Measurements from ENCODE around the gene PIM3. TPM values are rescaled to one million over a fixed set of nuclear protein-coding genes. Genes with fewer than 3 reads are reported as not detected.

Gene PIM3
- total and polyA plus RNA-seq, 2 of the 8 experiments (the other 6 are each of a cell fraction or from before 2014, with no cell fraction given), result 22.6 to 30.0 TPM

DNA sequence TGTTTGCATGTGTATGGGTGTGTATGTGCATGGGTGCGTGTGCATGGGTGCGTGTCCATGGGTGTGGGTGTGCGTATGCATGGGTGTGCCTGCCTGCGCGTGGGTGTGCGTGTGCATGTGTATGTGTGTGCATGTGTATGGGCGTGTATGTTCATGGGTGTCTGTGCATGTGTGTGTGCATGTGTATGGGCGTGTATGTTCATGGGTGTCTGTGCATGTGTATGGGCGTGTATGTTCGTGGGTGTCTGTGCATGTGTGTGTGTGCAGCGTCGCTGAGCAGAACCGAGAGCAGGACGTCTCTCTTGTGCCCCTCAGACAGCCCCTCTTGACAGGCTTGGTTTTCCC is 38.1 kb downstream of the PIM3 start:
- H2AFZ ChIP-seq (ENCODE audit: low read length), result no peak overlapping the region; the same call in 1 of the 2 replicates
- DNase-seq (ENCODE audit: low read depth in 1 of 2, low spot score in 2 of 2), result no peak
- CTCF ChIA-PET (ENCODE audit: partially characterized antibody), result interaction anchor here (1.5 kb wide), 1 partner anchor 11 kb away, joined by 5 read pairs; no protein-coding TSS in a partner anchor
- H2BK20ac ChIP-seq (ENCODE audit: low read length), result no peak overlapping the region
- no peaks in the 10 kb centered on the region for H3K9me3 ChIP-seq (ENCODE audit: insufficient read depth in 2 of 2, low read depth in 1 of 2, low read length in 1 of 2)
- H3K18ac ChIP-seq (ENCODE audit: extremely low read depth, low read length), result no peak overlapping the region
- H4K8ac ChIP-seq (ENCODE audit: extremely low read depth, insufficient read depth, low read length), result no peak overlapping the region
- H3K4me2 ChIP-seq (ENCODE audit: insufficient read depth in 1 of 2, low read depth in 2 of 2, low read length in 2 of 2), result peak overlapping the region; percentile 56 to 93
- H3K4me1 ChIP-seq (replicated peaks in 1 of 4; ENCODE audit: control insufficient read depth in 3 of 4, insufficient read depth in 4 of 4, low read length in 3 of 4), result peaks cover 0 to 15% (median 8%) of the 10 kb centered on the region in 4 experiments; a peak in 5 of 7 replicates
- FAIRE-seq, result no peak
- H3K56ac ChIP-seq (replicated peaks; ENCODE audit: insufficient read length, low read depth, low read length), result no peak overlapping the region
- no peaks in the 10 kb centered on the region for H3K79me2 ChIP-seq (ENCODE audit: control insufficient read depth in 1 of 2, insufficient read depth in 2 of 2, low read length in 2 of 2)
- POLR2A ChIA-PET (ENCODE audit: partially characterized antibody), result no interaction called here
- H3K79me1 ChIP-seq (ENCODE audit: low read depth, low read length), result no peaks in the 10 kb centered on the region
- H3K4ac ChIP-seq (replicated peaks; ENCODE audit: insufficient read length, low read depth, low read length), result peak overlapping the region; percentile 78
- no peak overlapping the region for H3K23ac ChIP-seq (ENCODE audit: insufficient read length)
- H2BK120ac ChIP-seq (replicated peaks; ENCODE audit: low read depth, low read length), result peak overlapping the region; percentile 15
- TF ChIP-seq USF2 (IDR thresholded peaks at IDR 0.05; ENCODE audit: low read length), result no peak
- TF ChIP-seq YY1 (IDR thresholded peaks at IDR 0.05; ENCODE audit: low read depth, low read length), result no peak
- no peak for TF ChIP-seq POLR2AphosphoS5 (IDR thresholded peaks at IDR 0.05; ENCODE audit: low read depth, low read length)
- TF ChIP-seq TAF1 (IDR thresholded peaks at IDR 0.05; ENCODE audit: low read depth, low read length), result no peak
- TF ChIP-seq SIN3A (conservative IDR thresholded peaks at IDR 0.05 in 1 of 2, IDR thresholded peaks at IDR 0.05 in 1 of 2; ENCODE audit: low read depth in 1 of 2, low read length in 2 of 2), result no peak
- TF ChIP-seq CHD1 (IDR thresholded peaks at IDR 0.05; ENCODE audit: low read depth, low read length), result no peak
- no peak for TF ChIP-seq BCL11A (IDR thresholded peaks at IDR 0.05; ENCODE audit: low read depth in 2 of 2, low read length in 2 of 2)
- no peak for TF ChIP-seq JUN (IDR thresholded peaks at IDR 0.05; ENCODE audit: low read depth, low read length)
- TF ChIP-seq NRF1 (IDR thresholded peaks at IDR 0.05; ENCODE audit: low read depth, low read length), result no peak
- TF ChIP-seq EP300 (IDR thresholded peaks at IDR 0.05; ENCODE audit: borderline replicate concordance in 1 of 2, low read depth in 2 of 2, low read length in 2 of 2), result no peak
- no peak for TF ChIP-seq KDM5A (IDR thresholded peaks at IDR 0.05; ENCODE audit: low read length)
- H3K4me3 ChIP-seq (ENCODE audit: extremely low read depth in 1 of 4, insufficient read depth in 2 of 4, low read depth in 3 of 4, low read length in 4 of 4), result peak overlapping the region in 1 of 4 experiments; percentile 59; a peak in 3 of 8 replicates
- peak overlapping the region; percentile 60; the same call in 1 of the 2 replicates for H2BK12ac ChIP-seq (ENCODE audit: low read depth, low read length)
- no peak overlapping the region for H3K14ac ChIP-seq (ENCODE audit: insufficient read length)
- no peak overlapping the region for H3K27ac ChIP-seq (ENCODE audit: low read depth, low read length)
- H3K23me2 ChIP-seq (ENCODE audit: low read depth, low read length), result peaks cover 13% of the 10 kb centered on the region
- WGBS, 2 experiments (ENCODE audit: extremely low coverage in 1 of 2, insufficient coverage in 1 of 2, insufficient read length in 1 of 2, insufficient replicate concordance in 2 of 2, low coverage in 1 of 2, low lambda C conversion rate in 2 of 2, missing lambda C conversion rate in 1 of 2), result 86% methylated on average over 14 of the region's 14 CpGs; no CpG with 5 or more reads in 1 of the 2 experiments
- no peak overlapping the region for H4K5ac ChIP-seq (ENCODE audit: insufficient read length, low read depth, low read length)
- no peaks in the 10 kb centered on the region for H3K36me3 ChIP-seq (ENCODE audit: control insufficient read depth in 2 of 4, insufficient read depth in 4 of 4, low read length in 3 of 4)
- H4K20me1 ChIP-seq (replicated peaks in 1 of 2; ENCODE audit: control insufficient read depth in 1 of 2, insufficient read depth in 2 of 2, low read length in 2 of 2), result peaks cover 2 to 13% of the 10 kb centered on the region in 2 experiments
- H2BK5ac ChIP-seq (ENCODE audit: low read depth, low read length), result peak overlapping the region; percentile 77; the same call in 1 of the 2 replicates
- peak overlapping the region; percentile 95; the same call in 1 of the 2 replicates for H2BK15ac ChIP-seq (ENCODE audit: low read length)
- peak overlapping the region; percentile 40 for H4K91ac ChIP-seq (replicated peaks; ENCODE audit: insufficient read length, low read length)
- no peak overlapping the region for H3K9ac ChIP-seq (replicated peaks in 1 of 4; ENCODE audit: extremely low read depth in 1 of 4, low read depth in 3 of 4, low read length in 3 of 4)
- H2AK5ac ChIP-seq (ENCODE audit: low read depth, low read length), result no peak overlapping the region; the same call in none of the 2 replicates
- H3K27me3 ChIP-seq (replicated peaks in 1 of 4; ENCODE audit: control insufficient read depth in 3 of 4, extremely low read depth in 1 of 4, insufficient read depth in 3 of 4, low read length in 3 of 4), result peaks cover 10 to 22% (median 12%) of the 10 kb centered on the region in 4 experiments; a peak in 6 of 7 replicates

Data from H1 (cell line).